Glutamatergic neuron (in vitro differentiated cells): ENCODE data around the gene SP2. TPM values are rescaled to one million over a fixed set of nuclear protein-coding genes. Genes with fewer than 3 reads are reported as not detected.

ENCODE experiments used
- DNase-seq: peaks from one replicate; pipeline ENCODE4 v3.0.0; 2022
- H3K27ac Mint-ChIP-seq: one replicate; pipeline ENCODE4 v1.8.0; 2020; ENCODE audit warnings: mild to moderate bottlenecking, mixed read lengths, inconsistent platforms; ENCODE audit not compliant: unreplicated experiment
- H3K27me3 Mint-ChIP-seq: one replicate; pipeline ENCODE4 v1.8.0; 2020; ENCODE audit warnings: mild to moderate bottlenecking, moderate library complexity, mixed read lengths, inconsistent platforms; ENCODE audit not compliant: unreplicated experiment
- H3K36me3 Mint-ChIP-seq: one replicate; pipeline ENCODE4 v1.8.0; 2020; ENCODE audit warnings: mild to moderate bottlenecking, mixed read lengths, inconsistent platforms; ENCODE audit not compliant: unreplicated experiment
- H3K4me1 Mint-ChIP-seq: one replicate; pipeline ENCODE4 v1.8.0; 2020; ENCODE audit warnings: mild to moderate bottlenecking, low read depth, mixed read lengths, inconsistent platforms; ENCODE audit not compliant: unreplicated experiment
- H3K4me3 Mint-ChIP-seq: one replicate; pipeline ENCODE4 v1.8.0; 2020; ENCODE audit warnings: mild to moderate bottlenecking, mixed read lengths, inconsistent platforms; ENCODE audit not compliant: unreplicated experiment
- H3K9me3 Mint-ChIP-seq: one replicate; pipeline ENCODE4 v1.8.0; 2020; ENCODE audit warnings: mild to moderate bottlenecking, moderate library complexity, mixed read lengths, inconsistent platforms; ENCODE audit not compliant: unreplicated experiment
- total RNA-seq: library from RNA; stranded (reverse); fragmentation: NEBNext Ultra II Directional; extraction: Animal tissue kit (Norgen Biotek cat#: 25700); gene quantifications from one replicate; pipeline ENCODE4 v1.2.1, GENCODE V29; 2021; ENCODE audit not compliant: unreplicated experiment
- TF ChIP-seq, protein P1 (sequence below): fragments of 200-600 bp; sonication (generic); IDR thresholded peaks from one replicate; pipeline ENCODE4 v1.5.0; 2021; ENCODE audit not compliant: partially characterized antibody, unreplicated experiment

SP2 gene
- total RNA-seq, 1 donor from 2014 or later: 17.8 TPM

DNA sequence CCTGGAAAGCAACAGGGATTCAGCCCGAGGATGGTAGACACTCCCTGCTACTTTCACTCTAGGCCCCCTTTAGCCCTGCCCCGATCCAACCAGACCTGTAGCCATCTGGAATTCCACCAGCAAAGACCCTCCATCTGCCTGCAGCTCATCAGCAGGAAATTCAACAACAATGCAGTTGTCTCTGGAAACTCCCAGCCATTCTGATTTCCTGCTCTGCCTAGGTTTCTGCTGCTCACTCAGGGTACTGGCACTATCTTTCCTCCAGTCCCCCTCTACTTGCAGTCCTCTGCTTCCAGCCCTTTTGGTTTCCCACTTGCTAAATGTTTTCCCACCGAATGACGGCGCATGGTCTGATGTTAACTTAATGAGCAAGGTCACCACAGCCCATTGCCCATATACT is 42.4 kb upstream of the SP2 start:
- Mint-ChIP-seq H3K27me3 (peaks cover 23% of the 10 kb centered on the region), H3K4me1 (peaks cover 17% of the 10 kb centered on the region), H3K9me3 (peaks cover 2% of the 10 kb centered on the region), H3K36me3 (no peaks in the 10 kb centered on the region), H3K4me3 (peak overlapping the region; percentile 58), H3K27ac (peak overlapping the region; percentile 45)
- DNase-seq: no peak
- TF ChIP-seq, protein P1, sequence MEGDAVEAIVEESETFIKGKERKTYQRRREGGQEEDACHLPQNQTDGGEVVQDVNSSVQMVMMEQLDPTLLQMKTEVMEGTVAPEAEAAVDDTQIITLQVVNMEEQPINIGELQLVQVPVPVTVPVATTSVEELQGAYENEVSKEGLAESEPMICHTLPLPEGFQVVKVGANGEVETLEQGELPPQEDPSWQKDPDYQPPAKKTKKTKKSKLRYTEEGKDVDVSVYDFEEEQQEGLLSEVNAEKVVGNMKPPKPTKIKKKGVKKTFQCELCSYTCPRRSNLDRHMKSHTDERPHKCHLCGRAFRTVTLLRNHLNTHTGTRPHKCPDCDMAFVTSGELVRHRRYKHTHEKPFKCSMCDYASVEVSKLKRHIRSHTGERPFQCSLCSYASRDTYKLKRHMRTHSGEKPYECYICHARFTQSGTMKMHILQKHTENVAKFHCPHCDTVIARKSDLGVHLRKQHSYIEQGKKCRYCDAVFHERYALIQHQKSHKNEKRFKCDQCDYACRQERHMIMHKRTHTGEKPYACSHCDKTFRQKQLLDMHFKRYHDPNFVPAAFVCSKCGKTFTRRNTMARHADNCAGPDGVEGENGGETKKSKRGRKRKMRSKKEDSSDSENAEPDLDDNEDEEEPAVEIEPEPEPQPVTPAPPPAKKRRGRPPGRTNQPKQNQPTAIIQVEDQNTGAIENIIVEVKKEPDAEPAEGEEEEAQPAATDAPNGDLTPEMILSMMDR: no peak

DNA sequence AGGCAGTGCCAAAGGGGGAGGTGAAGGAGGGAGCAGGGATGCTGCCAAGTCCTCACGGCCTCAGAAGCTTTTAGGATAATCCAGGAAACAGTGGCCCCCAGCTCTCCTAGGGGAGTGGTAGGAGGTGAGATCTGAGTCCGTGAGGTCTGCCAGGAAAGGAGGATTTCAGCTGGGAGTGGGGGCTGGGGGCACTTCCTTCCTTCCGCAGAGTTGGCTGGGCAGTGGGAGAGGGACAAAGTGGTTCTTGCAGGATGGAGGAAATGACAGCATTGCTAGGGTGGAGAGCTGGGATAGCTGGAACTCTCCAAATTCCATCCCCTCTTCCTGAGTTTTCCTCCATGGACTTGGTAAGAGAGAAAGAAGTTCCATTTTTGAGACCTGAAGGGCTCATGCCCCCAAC is 40.3 kb upstream of the SP2 start:
- Mint-ChIP-seq H3K9me3 (peaks cover 4% of the 10 kb centered on the region), H3K4me3 (no peak overlapping the region), H3K36me3 (no peaks in the 10 kb centered on the region), H3K4me1 (peaks cover 17% of the 10 kb centered on the region), H3K27ac (no peak overlapping the region), H3K27me3 (peaks cover 24% of the 10 kb centered on the region)
- no peak for DNase-seq
- TF ChIP-seq, protein P1: no peak

DNA sequence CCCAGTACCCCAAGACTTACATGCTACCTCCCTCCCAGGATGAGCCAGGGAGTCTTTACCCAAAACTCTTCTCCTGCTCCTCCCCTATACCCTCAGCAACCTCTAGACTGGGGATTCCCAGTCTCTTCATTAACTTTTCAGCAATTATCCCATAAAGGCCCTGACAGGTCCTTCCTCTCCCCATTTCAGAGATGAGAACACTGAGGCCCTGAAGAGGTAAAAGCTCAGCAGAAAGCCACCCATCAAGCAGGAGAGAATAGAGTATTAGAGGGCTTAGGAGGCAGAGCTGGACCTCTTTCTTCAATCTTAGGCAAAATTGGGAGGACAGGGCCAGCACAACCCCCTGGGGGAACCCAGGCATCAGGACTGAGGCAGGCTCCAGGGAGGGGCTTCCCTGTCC is 39.2 kb upstream of the SP2 start:
- H3K4me1 Mint-ChIP-seq: peaks cover 15% of the 10 kb centered on the region
- no peak overlapping the region for H3K4me3 Mint-ChIP-seq
- DNase-seq: no peak
- H3K9me3 Mint-ChIP-seq: peaks cover 4% of the 10 kb centered on the region
- no peaks in the 10 kb centered on the region for H3K36me3 Mint-ChIP-seq
- peaks cover 24% of the 10 kb centered on the region for H3K27me3 Mint-ChIP-seq
- TF ChIP-seq, protein P1: no peak
- H3K27ac Mint-ChIP-seq: no peak overlapping the region

DNA sequence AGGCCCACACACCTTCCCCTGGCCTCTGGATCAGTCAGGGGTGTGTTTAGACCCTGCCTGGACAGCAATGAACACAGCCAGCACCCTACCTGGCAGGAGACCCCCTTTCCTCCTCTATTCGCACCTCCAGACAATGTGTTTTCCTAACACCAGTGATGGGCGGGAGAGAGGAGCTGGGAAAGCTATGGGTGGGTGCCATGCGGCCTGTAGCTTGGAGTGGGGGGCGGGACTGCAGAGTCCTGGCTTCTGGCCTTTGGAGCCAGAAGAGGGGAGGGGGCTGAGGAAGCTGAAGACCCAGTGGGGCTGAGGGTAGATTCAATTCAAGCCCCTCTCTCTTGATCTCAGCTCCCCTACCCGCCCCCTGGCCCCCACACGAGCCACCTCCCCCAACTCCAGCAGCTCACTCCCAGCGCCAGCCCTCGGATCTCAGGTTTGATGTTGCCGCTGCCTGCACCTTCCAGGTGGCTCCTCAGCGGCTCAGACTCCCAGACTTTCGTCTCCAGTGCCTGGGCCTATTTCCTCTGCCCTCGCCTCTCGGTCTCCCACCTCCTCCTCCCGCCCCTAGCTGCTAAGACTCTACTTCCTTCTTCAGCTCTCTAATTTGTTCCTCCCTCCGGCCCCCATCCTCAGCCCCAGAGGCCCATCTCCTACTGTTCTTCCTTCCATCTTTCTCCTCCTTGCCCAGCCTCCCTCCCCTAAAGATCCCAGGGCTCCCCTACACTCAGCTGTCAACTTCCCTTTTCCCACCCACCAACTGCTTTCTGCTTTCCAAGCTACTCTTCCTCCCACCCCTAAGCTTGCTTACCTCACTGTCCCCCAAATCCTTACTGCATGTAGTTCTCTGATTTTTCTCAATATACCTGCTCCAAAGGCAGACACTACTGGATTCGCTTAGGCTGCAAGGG is 38.2 kb upstream of the SP2 start:
- TF ChIP-seq, protein P1: no peak
- H3K27ac Mint-ChIP-seq: no peak overlapping the region
- H3K27me3 Mint-ChIP-seq: peaks cover 18% of the 10 kb centered on the region
- peaks cover 7% of the 10 kb centered on the region for H3K4me1 Mint-ChIP-seq
- no peak for DNase-seq
- peaks cover 4% of the 10 kb centered on the region for H3K9me3 Mint-ChIP-seq
- no peak overlapping the region for H3K4me3 Mint-ChIP-seq
- H3K36me3 Mint-ChIP-seq: no peaks in the 10 kb centered on the region

DNA sequence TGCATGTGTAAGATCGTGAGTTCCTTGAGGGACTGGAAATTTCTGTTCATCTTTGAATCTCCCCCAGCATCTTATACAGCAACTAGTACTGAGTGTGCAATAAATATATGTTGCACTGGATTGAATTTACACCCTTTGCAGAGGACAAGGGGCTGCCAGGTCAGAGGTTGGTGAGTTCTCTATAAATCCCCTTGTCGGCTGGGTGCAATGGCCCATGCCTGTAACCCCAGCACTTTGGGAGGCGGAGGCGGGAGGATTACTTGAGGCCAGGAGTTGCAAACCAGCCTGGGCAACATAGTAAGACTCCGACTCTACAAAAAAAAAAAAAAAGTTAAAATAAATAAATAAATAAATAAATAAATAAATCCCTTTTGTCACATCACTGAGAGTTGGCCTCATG is 35.6 kb upstream of the SP2 start:
- Mint-ChIP-seq H3K4me3 (no peak overlapping the region), H3K27me3 (peaks cover 15% of the 10 kb centered on the region), H3K36me3 (no peaks in the 10 kb centered on the region), H3K9me3 (peaks cover 6% of the 10 kb centered on the region), H3K4me1 (no peaks in the 10 kb centered on the region), H3K27ac (no peak overlapping the region)
- TF ChIP-seq, protein P1: no peak
- DNase-seq: no peak
